H1 (cell line): ENCODE measurements around the gene TMEM120B. TPM values are rescaled to one million over a fixed set of nuclear protein-coding genes. Genes with fewer than 3 reads are reported as not detected.

Source experiments
- CTCF ChIA-PET: fragments of 300-600 bp; sonication (Branson Sonifier 250); formaldehyde crosslinking; loops from one replicate; lab custom pipeline; 2021; ENCODE audit not compliant: partially characterized antibody; lab: Charles Lee
- POLR2A ChIA-PET: fragments of 300-600 bp; sonication (Branson Sonifier 250); formaldehyde crosslinking; loops from one replicate; lab custom pipeline; 2021; ENCODE audit warnings: inconsistent platforms; ENCODE audit not compliant: partially characterized antibody; lab: Charles Lee
- DNase-seq, 2 experiments: peaks; one replicate each; pipeline versions ENCODE4 v3.0.0 to v3.0.0-alpha.2; 2010 to 2022; ENCODE audit warnings: low spot score in 2 of 2, low read depth in 1 of 2, mixed read lengths in 1 of 2
- FAIRE-seq: peaks from 2 replicates; lab custom pipeline; 2011; peaks lifted over from hg19 to GRCh38; lab: Jason Lieb, UNC
- H2AFZ ChIP-seq: 2 replicates; pipeline ENCODE4 v1.8.1; 2012; ENCODE audit warnings: low read length, inconsistent platforms
- H2AK5ac ChIP-seq: 2 replicates; pipeline ENCODE4 v1.6.1; 2013; ENCODE audit warnings: low read depth, low read length
- H2BK120ac ChIP-seq: replicated peaks from 2 replicates; pipeline ENCODE3; 2013; ENCODE audit warnings: low read depth, low read length, inconsistent platforms
- H2BK12ac ChIP-seq: 2 replicates; pipeline ENCODE4 v1.6.1; 2013; ENCODE audit warnings: low read depth, low read length
- H2BK15ac ChIP-seq: 2 replicates; pipeline ENCODE4 v1.6.1; 2013; ENCODE audit warnings: low read length
- H2BK20ac ChIP-seq: 2 replicates; pipeline ENCODE4 v1.6.1; 2013; ENCODE audit warnings: low read length
- H2BK5ac ChIP-seq: 2 replicates; pipeline ENCODE4 v1.6.1; 2013; ENCODE audit warnings: low read depth, low read length
- H3K14ac ChIP-seq: 2 replicates; pipeline ENCODE4 v1.6.1; 2013; ENCODE audit warnings: inconsistent platforms; ENCODE audit not compliant: insufficient read length
- H3K18ac ChIP-seq: 2 replicates; pipeline ENCODE4 v1.6.1; 2013; ENCODE audit warnings: low read length; ENCODE audit errors: extremely low read depth
- H3K23ac ChIP-seq: 2 replicates; pipeline ENCODE4 v1.6.1; 2013; ENCODE audit warnings: inconsistent platforms; ENCODE audit not compliant: insufficient read length
- H3K23me2 ChIP-seq: 2 replicates; pipeline ENCODE4 v1.6.1; 2013; ENCODE audit warnings: low read depth, low read length
- H3K27ac ChIP-seq: 2 replicates; pipeline ENCODE4 v1.6.1; 2011; ENCODE audit warnings: low read depth, low read length, inconsistent platforms
- H3K27me3 ChIP-seq, 4 experiments: replicated peaks in 1 of 4; 1 replicate in 1 of 4; 2 replicates in 3 of 4; pipeline versions ENCODE4 v1.6.1 to v1.8.1; 2011 to 2013; ENCODE audit warnings: low read length in 3 of 4, mild to moderate bottlenecking in 3 of 4, inconsistent platforms in 2 of 4, mixed read lengths in 2 of 4, moderate library complexity in 1 of 4; ENCODE audit not compliant: control insufficient read depth in 3 of 4, insufficient read depth in 3 of 4; ENCODE audit errors: extremely low read depth in 1 of 4
- H3K36me3 ChIP-seq, 4 experiments: 2 replicates each; pipeline versions ENCODE4 v1.6.1 to v1.8.1; 2011 to 2013; ENCODE audit warnings: mild to moderate bottlenecking in 4 of 4, low read length in 3 of 4, moderate library complexity in 2 of 4, control low read depth in 1 of 4, inconsistent platforms in 1 of 4; ENCODE audit not compliant: insufficient read depth in 4 of 4, control insufficient read depth in 2 of 4
- H3K4ac ChIP-seq: replicated peaks from 2 replicates; pipeline ENCODE3; 2013; ENCODE audit warnings: low read length, low read depth, mixed read lengths, inconsistent platforms; ENCODE audit not compliant: insufficient read length
- H3K4me1 ChIP-seq, 4 experiments: replicated peaks in 1 of 4; 1 replicate in 1 of 4; 2 replicates in 3 of 4; pipeline versions ENCODE4 v1.6.1 to v1.8.1; 2011 to 2013; ENCODE audit warnings: low read length in 3 of 4, inconsistent platforms in 2 of 4, mixed read lengths in 1 of 4; ENCODE audit not compliant: insufficient read depth in 4 of 4, control insufficient read depth in 3 of 4
- H3K4me2 ChIP-seq, 2 experiments: 2 replicates each; pipeline versions ENCODE4 v1.6.1 to v1.8.1; 2011 to 2013; ENCODE audit warnings: low read depth in 2 of 2, low read length in 2 of 2, control low read depth in 1 of 2, inconsistent platforms in 1 of 2, mild to moderate bottlenecking in 1 of 2; ENCODE audit not compliant: insufficient read depth in 1 of 2
- H3K4me3 ChIP-seq, 4 experiments: fragments of 200-600, 300-600 bp in 1 of 4; sonication (generic), shearing (Covaris generic), sonication (Bioruptor Twin) in 1 of 4; 2 replicates each; pipeline versions ENCODE4 v1.5.1 to v1.8.1; 2011 to 2016; ENCODE audit warnings: low read length in 4 of 4, low read depth in 3 of 4, control low read depth in 2 of 4, inconsistent platforms in 2 of 4, mild to moderate bottlenecking in 2 of 4, mixed read lengths in 1 of 4, moderate library complexity in 1 of 4; ENCODE audit not compliant: insufficient read depth in 2 of 4; ENCODE audit errors: extremely low read depth in 1 of 4
- H3K56ac ChIP-seq: replicated peaks from 2 replicates; pipeline ENCODE3; 2013; ENCODE audit warnings: low read depth, mild to moderate bottlenecking, mixed read lengths, low read length, inconsistent platforms; ENCODE audit not compliant: insufficient read length
- H3K79me1 ChIP-seq: 2 replicates; pipeline ENCODE4 v1.6.1; 2013; ENCODE audit warnings: low read depth, low read length, control low read depth
- H3K79me2 ChIP-seq, 2 experiments: 2 replicates each; pipeline versions ENCODE4 v1.6.1 to v1.8.1; 2012 to 2013; ENCODE audit warnings: low read length in 2 of 2, mild to moderate bottlenecking in 2 of 2, inconsistent platforms in 1 of 2; ENCODE audit not compliant: insufficient read depth in 2 of 2, control insufficient read depth in 1 of 2
- H3K9ac ChIP-seq, 4 experiments: replicated peaks in 1 of 4; 1 replicate in 1 of 4; 2 replicates in 3 of 4; pipeline versions ENCODE4 v1.6.1 to v1.8.1; 2011 to 2013; ENCODE audit warnings: low read depth in 3 of 4, low read length in 3 of 4, control low read depth in 2 of 4, mild to moderate bottlenecking in 2 of 4, moderate library complexity in 2 of 4, inconsistent platforms in 1 of 4; ENCODE audit errors: extremely low read depth in 1 of 4
- H3K9me3 ChIP-seq, 2 experiments: 2 replicates each; pipeline versions ENCODE4 v1.6.1 to v1.8.1; 2012 to 2013; ENCODE audit warnings: mild to moderate bottlenecking in 2 of 2, moderate library complexity in 2 of 2, control low read depth in 1 of 2, inconsistent platforms in 1 of 2, low read depth in 1 of 2, low read length in 1 of 2, mixed read lengths in 1 of 2; ENCODE audit not compliant: insufficient read depth in 2 of 2
- H4K20me1 ChIP-seq, 2 experiments: replicated peaks in 1 of 2; 2 replicates each; pipeline versions ENCODE3 to v1.8.1; 2011 to 2013; ENCODE audit warnings: inconsistent platforms in 2 of 2, low read length in 2 of 2, mild to moderate bottlenecking in 1 of 2; ENCODE audit not compliant: insufficient read depth in 2 of 2, control insufficient read depth in 1 of 2
- H4K5ac ChIP-seq: 2 replicates; pipeline ENCODE4 v1.6.1; 2013; ENCODE audit warnings: low read length, low read depth, mixed read lengths, inconsistent platforms; ENCODE audit not compliant: insufficient read length
- H4K8ac ChIP-seq: 2 replicates; pipeline ENCODE4 v1.8.0; 2013; ENCODE audit warnings: mild to moderate bottlenecking, moderate library complexity, low read length, inconsistent platforms; ENCODE audit not compliant: insufficient read depth; ENCODE audit errors: extremely low read depth
- H4K91ac ChIP-seq: replicated peaks from 2 replicates; pipeline ENCODE3; 2013; ENCODE audit warnings: low read length, mixed read lengths, inconsistent platforms; ENCODE audit not compliant: insufficient read length
- ZNF274 ChIP-seq: IDR thresholded peaks from 2 replicates; pipeline ENCODE4 v1.7.0; 2012; ENCODE audit warnings: low read length, borderline replicate concordance; ENCODE audit errors: extremely low read depth
- WGBS, 2 experiments: shearing (Covaris generic) in 1 of 2; methylation state at CpG; one replicate each; pipeline versions ENCODE4 v1.1.6 to v1.1.7; 2013 to 2015; ENCODE audit warnings: low lambda C conversion rate in 2 of 2, mixed read lengths in 2 of 2, inconsistent platforms in 1 of 2, low coverage in 1 of 2, missing lambda C conversion rate in 1 of 2; ENCODE audit not compliant: insufficient replicate concordance in 2 of 2, insufficient coverage in 1 of 2, insufficient read length in 1 of 2; ENCODE audit errors: extremely low coverage in 1 of 2, missing lambda C conversion rate in 1 of 2; 5-methylcytosine and 5-hydroxymethylcytosine counted together
- polyA plus RNA-seq, 7 experiments: library from polyadenylated mRNA; depleted of rRNA in 3 of 7; stranded (reverse) in 5 of 7; unstranded in 2 of 7; fragments of >200 nt in 5 of 7; fragments of 200-250 nt in 2 of 7; gene quantifications; 1 replicate in 5 of 7; 2 replicates in 1 of 7; 4 replicates in 1 of 7; pipeline versions ENCODE4 v1.2.1 to v1.2.3, GENCODE V29; 2011 to 2013; ENCODE audit warnings: missing spikeins in 2 of 7, mixed read lengths in 2 of 7
- total RNA-seq: library from RNA; stranded (reverse); fragmentation: NEBNext Ultra II Directional; extraction: Animal tissue kit (Norgen Biotek cat#: 25700); gene quantifications from 2 replicates; pipeline ENCODE4 v1.2.1, GENCODE V29; 2021

TMEM120B gene
- total and polyA plus RNA-seq, 2 of the 8 experiments (the other 6 are each of a cell fraction or from before 2014, with no cell fraction given): 22.0 to 29.1 TPM

GRCh38 chr12:121723200-121723599 is 10.6 kb downstream of the TMEM120B start:
- Histone ChIP-seq H3K36me3 (peaks cover 0 to 2% (median 0%) of the 10 kb centered on the region in 4 experiments; a peak in 1 of 8 replicates), H3K14ac (no peak overlapping the region), H3K4me3 (no peak overlapping the region), H3K18ac (no peak overlapping the region), H4K8ac (no peak overlapping the region), H2BK5ac (no peak overlapping the region), H2AFZ (no peak overlapping the region), H3K23me2 (no peaks in the 10 kb centered on the region), H3K4ac (no peak overlapping the region), H4K91ac (no peak overlapping the region), H3K56ac (no peak overlapping the region), H3K23ac (no peak overlapping the region), H2BK12ac (no peak overlapping the region), H4K5ac (no peak overlapping the region), H3K79me1 (peaks cover 14% of the 10 kb centered on the region; the same call in 1 of the 2 replicates), H3K79me2 (peaks cover 0 to 54% of the 10 kb centered on the region in 2 experiments; a peak in 2 of 4 replicates), H3K9me3 (no peaks in the 10 kb centered on the region), H3K9ac (no peak overlapping the region)
- POLR2A ChIA-PET: interaction anchor here (1.2 to 1.3 kb wide), 2 partner anchors 11 to 12 kb away, joined by 4 to 5 read pairs; partner anchors contain the start of gene TMEM120B
- CTCF ChIA-PET: interaction anchor here (0.5 to 1.5 kb wide), 5 partner anchors 18 to 356 kb away, joined by 3 to 6 read pairs (median 4); partner anchors contain the start of gene RHOF
- FAIRE-seq (no peak), DNase-seq (no peak)
- no peak for TF ChIP-seq ZNF274
- TF ChIP-seq, all 59 proteins: peak for 0
- Histone ChIP-seq H3K4me1 (no peaks in the 10 kb centered on the region), H3K27me3 (no peaks in the 10 kb centered on the region), H2BK15ac (no peak overlapping the region), H3K4me2 (no peak overlapping the region), H2BK120ac (no peak overlapping the region), H3K27ac (no peak overlapping the region), H2BK20ac (no peak overlapping the region), H2AK5ac (no peak overlapping the region), H4K20me1 (peaks cover 0 to 11% of the 10 kb centered on the region in 2 experiments)
- WGBS, 2 experiments: 94% methylated on average over 4 of the region's 4 CpGs; no CpG with 5 or more reads in 1 of the 2 experiments
